HepG2 (cell line): ENCODE measurements around the gene RBM8A. TPM values are rescaled to one million over a fixed set of nuclear protein-coding genes. Genes with fewer than 3 reads are reported as not detected.

Experiments used
- ARNT ChIP-seq: fragments of 450-650 bp; IDR thresholded peaks from 2 replicates; pipeline ENCODE4 v1.6.1; 2017
- ATF5 ChIP-seq: sonication (generic); formaldehyde crosslinking; IDR thresholded peaks from 2 replicates; pipeline ENCODE4 v1.4.0; 2020; ENCODE audit warnings: mild to moderate bottlenecking, low read depth, missing genetic modification reagents
- BORCS8-MEF2B ChIP-seq: sonication (generic); formaldehyde crosslinking; IDR thresholded peaks from 2 replicates; pipeline ENCODE4 v1.8.0; 2022; ENCODE audit warnings: mild to moderate bottlenecking, missing genetic modification reagents
- DNMT3B ChIP-seq: conservative IDR thresholded peaks from 2 replicates; pipeline ENCODE4 v1.6.1; 2016; ENCODE audit warnings: missing biosample characterization, control low read depth
- FOSL1 ChIP-seq: sonication (generic); formaldehyde crosslinking; IDR thresholded peaks from 2 replicates; pipeline ENCODE4 v1.9.0; 2021; ENCODE audit warnings: missing genetic modification reagents, borderline replicate concordance
- HIVEP1 ChIP-seq: sonication (generic); formaldehyde crosslinking; IDR thresholded peaks from 2 replicates; pipeline ENCODE4 v1.4.0; 2020; ENCODE audit warnings: mild to moderate bottlenecking, missing genetic modification reagents
- KAT2B ChIP-seq: fragments of 150-350 bp; IDR thresholded peaks from 2 replicates; pipeline ENCODE4 v1.6.1; 2014; ENCODE audit warnings: low read depth, low read length, borderline replicate concordance
- MAFF ChIP-seq: IDR thresholded peaks from 2 replicates; pipeline ENCODE4 v1.6.1; 2011; ENCODE audit warnings: low read depth, low read length, improper control_type of control experiment
- NFE2L1 ChIP-seq: sonication (generic); formaldehyde crosslinking; IDR thresholded peaks from 2 replicates; pipeline ENCODE4 v1.4.0; 2020; ENCODE audit warnings: missing genetic modification reagents, mild to moderate bottlenecking, borderline replicate concordance
- NPAS2 ChIP-seq: sonication (generic); formaldehyde crosslinking; IDR thresholded peaks from 2 replicates; pipeline ENCODE4 v1.8.0; 2022; ENCODE audit warnings: mild to moderate bottlenecking, missing genetic modification reagents, borderline replicate concordance
- RAD21 ChIP-seq: fragments of 450-650 bp; formaldehyde crosslinking; IDR thresholded peaks from 2 replicates; pipeline ENCODE4 v1.5.0; 2020; ENCODE audit warnings: mild to moderate bottlenecking
- SRSF1 ChIP-seq: fragments of 200-400 bp; formaldehyde crosslinking; optimal IDR thresholded peaks from 2 replicates; pipeline ENCODE3; 2017; ENCODE audit warnings: mild to moderate bottlenecking, low read depth, low read length, moderate library complexity
- ZFP41 ChIP-seq: sonication (generic); formaldehyde crosslinking; IDR thresholded peaks from 2 replicates; pipeline ENCODE4 v1.4.0; 2020; ENCODE audit warnings: mild to moderate bottlenecking, missing genetic modification reagents, borderline replicate concordance
- ZNF138 ChIP-seq: sonication (generic); formaldehyde crosslinking; IDR thresholded peaks from 2 replicates; pipeline ENCODE4 v1.5.0; 2020; ENCODE audit warnings: mild to moderate bottlenecking, low read depth, missing genetic modification reagents
- ZNF564 ChIP-seq: sonication (generic); formaldehyde crosslinking; IDR thresholded peaks from 2 replicates; pipeline ENCODE4 v1.8.1; 2023; ENCODE audit warnings: mild to moderate bottlenecking, missing genetic modification reagents
- ZNF724P ChIP-seq: sonication (generic); formaldehyde crosslinking; IDR thresholded peaks from 2 replicates; pipeline ENCODE4 v1.8.0; 2022; ENCODE audit warnings: missing genetic modification reagents, borderline replicate concordance
- ZSCAN12 ChIP-seq: sonication (generic); formaldehyde crosslinking; IDR thresholded peaks from 2 replicates; pipeline ENCODE4 v1.9.0; 2021; ENCODE audit warnings: mild to moderate bottlenecking, missing genetic modification reagents
- polyA plus RNA-seq, 8 experiments: library from polyadenylated mRNA; depleted of rRNA in 3 of 8; stranded (reverse) in 7 of 8; unstranded in 1 of 8; fragments of >200 nt; fragmentation: Illumina TruSeq in 4 of 8; extraction: Trizol in 4 of 8; gene quantifications; 2 replicates each; pipeline versions ENCODE4 v1.2.1 to v1.2.3, GENCODE V29; 2011 to 2016; ENCODE audit warnings: low read depth in 4 of 8, missing spikeins in 1 of 8, mixed read lengths in 1 of 8; ENCODE audit not compliant: insufficient read depth in 1 of 8
- total RNA-seq, 5 experiments: library from RNA; depleted of rRNA; stranded (reverse); fragments of >200 nt; fragmentation: Illumina TruSeq; extraction: Trizol; gene quantifications; 2 replicates each; pipeline ENCODE4 v1.2.3, GENCODE V29; 2016; ENCODE audit warnings: low read depth in 1 of 5
- TF ChIP-seq, protein P1 (sequence below), 2 experiments: IDR thresholded peaks; 2 replicates each; pipeline ENCODE4 v1.6.1; 2011 to 2012; ENCODE audit warnings: low read length in 2 of 2, borderline replicate concordance in 1 of 2, low read depth in 1 of 2, mild to moderate bottlenecking in 1 of 2, moderate library complexity in 1 of 2
- TF ChIP-seq, protein P2 (sequence below): IDR thresholded peaks from 2 replicates; pipeline ENCODE4 v1.6.1; 2018; ENCODE audit warnings: missing genetic modification reagents
- TF ChIP-seq, protein P3 (sequence below): sonication (generic); formaldehyde crosslinking; IDR thresholded peaks from 2 replicates; pipeline ENCODE4 v1.5.1; 2020; ENCODE audit warnings: missing genetic modification reagents, mild to moderate bottlenecking, borderline replicate concordance
- TF ChIP-seq, protein P4 (sequence below): sonication (generic); formaldehyde crosslinking; IDR thresholded peaks from 2 replicates; pipeline ENCODE4 v1.5.1; 2020; ENCODE audit warnings: mild to moderate bottlenecking, missing genetic modification reagents, borderline replicate concordance

The RBM8A gene
- total and polyA plus RNA-seq, 2 of the 13 experiments (the other 11 are each of a cell fraction or from before 2014, with no cell fraction given): 106 to 162 TPM

DNA sequence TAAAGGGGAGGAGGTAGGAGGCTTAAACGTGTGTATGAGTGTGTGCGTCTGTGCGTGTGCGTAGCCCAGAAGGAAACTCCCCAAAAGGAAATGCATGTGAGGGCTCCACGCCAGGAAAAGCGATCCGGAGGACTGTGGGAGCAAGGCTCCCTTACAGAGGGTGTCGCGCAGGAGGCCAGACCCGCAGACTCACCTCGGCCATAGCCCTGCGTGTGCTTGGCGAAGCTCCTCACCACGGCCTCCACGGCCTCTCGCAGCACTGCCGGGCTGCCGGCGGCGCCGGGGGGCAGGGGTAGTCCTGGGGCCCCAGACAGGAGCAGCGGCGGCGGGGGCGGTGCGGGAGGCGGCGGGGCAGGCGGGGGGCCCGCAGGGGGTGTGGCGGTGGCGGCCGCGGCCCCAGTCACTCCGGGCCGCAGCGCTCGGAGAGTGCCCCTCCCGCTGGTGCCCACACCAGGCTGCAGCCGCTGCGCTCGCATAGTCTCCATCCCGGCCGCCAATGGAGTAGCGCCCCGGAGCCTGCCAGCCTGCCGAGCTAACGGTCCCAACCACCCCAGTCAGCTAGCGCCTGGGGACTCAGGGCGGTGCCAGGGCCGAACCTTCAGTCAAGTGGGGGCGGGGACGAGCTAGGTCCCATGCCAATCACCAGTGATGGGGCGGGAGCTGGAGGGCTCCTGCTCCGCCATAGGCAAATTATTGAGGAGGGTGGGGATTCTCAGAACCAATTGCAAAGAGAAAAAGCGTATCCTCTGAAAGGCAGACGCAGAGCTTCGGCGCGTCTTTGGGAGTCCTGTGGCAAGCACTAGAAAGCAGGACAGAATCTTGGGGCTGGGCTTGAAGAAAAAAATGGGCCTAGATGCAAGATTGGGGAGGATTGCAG is 30.4 kb upstream of the RBM8A start, which contains the start of gene LIX1L (continued):
- TF ChIP-seq, protein P1, sequence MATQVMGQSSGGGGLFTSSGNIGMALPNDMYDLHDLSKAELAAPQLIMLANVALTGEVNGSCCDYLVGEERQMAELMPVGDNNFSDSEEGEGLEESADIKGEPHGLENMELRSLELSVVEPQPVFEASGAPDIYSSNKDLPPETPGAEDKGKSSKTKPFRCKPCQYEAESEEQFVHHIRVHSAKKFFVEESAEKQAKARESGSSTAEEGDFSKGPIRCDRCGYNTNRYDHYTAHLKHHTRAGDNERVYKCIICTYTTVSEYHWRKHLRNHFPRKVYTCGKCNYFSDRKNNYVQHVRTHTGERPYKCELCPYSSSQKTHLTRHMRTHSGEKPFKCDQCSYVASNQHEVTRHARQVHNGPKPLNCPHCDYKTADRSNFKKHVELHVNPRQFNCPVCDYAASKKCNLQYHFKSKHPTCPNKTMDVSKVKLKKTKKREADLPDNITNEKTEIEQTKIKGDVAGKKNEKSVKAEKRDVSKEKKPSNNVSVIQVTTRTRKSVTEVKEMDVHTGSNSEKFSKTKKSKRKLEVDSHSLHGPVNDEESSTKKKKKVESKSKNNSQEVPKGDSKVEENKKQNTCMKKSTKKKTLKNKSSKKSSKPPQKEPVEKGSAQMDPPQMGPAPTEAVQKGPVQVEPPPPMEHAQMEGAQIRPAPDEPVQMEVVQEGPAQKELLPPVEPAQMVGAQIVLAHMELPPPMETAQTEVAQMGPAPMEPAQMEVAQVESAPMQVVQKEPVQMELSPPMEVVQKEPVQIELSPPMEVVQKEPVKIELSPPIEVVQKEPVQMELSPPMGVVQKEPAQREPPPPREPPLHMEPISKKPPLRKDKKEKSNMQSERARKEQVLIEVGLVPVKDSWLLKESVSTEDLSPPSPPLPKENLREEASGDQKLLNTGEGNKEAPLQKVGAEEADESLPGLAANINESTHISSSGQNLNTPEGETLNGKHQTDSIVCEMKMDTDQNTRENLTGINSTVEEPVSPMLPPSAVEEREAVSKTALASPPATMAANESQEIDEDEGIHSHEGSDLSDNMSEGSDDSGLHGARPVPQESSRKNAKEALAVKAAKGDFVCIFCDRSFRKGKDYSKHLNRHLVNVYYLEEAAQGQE (IDR thresholded peaks at IDR 0.05; ENCODE audit: borderline replicate concordance in 1 of 2, low read depth in 1 of 2, low read length in 2 of 2): no peak
- no peak for TF ChIP-seq FOSL1 (CRISPR knock-in tag)
- peak; percentile 39; the same call in 1 of the 2 replicates for TF ChIP-seq BORCS8-MEF2B
- TF ChIP-seq ZNF138 (CRISPR knock-in tag): no peak
- TF ChIP-seq, protein P2, sequence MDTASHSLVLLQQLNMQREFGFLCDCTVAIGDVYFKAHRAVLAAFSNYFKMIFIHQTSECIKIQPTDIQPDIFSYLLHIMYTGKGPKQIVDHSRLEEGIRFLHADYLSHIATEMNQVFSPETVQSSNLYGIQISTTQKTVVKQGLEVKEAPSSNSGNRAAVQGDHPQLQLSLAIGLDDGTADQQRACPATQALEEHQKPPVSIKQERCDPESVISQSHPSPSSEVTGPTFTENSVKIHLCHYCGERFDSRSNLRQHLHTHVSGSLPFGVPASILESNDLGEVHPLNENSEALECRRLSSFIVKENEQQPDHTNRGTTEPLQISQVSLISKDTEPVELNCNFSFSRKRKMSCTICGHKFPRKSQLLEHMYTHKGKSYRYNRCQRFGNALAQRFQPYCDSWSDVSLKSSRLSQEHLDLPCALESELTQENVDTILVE: no peak
- TF ChIP-seq KAT2B: no peak
- TF ChIP-seq HIVEP1 (CRISPR knock-in tag): 0 out of 2 replicates have a peak, but pooled peaks have one; percentile 39
- TF ChIP-seq MAFF: no peak
- TF ChIP-seq ZNF564: no peak
- no peak for TF ChIP-seq ATF5 (CRISPR knock-in tag)
- peak; percentile 46 for TF ChIP-seq SRSF1
- no peak for TF ChIP-seq NPAS2 (CRISPR knock-in tag)
- no peak for TF ChIP-seq ARNT
- TF ChIP-seq DNMT3B (CRISPR knock-in tag): no peak
- TF ChIP-seq, protein P3, sequence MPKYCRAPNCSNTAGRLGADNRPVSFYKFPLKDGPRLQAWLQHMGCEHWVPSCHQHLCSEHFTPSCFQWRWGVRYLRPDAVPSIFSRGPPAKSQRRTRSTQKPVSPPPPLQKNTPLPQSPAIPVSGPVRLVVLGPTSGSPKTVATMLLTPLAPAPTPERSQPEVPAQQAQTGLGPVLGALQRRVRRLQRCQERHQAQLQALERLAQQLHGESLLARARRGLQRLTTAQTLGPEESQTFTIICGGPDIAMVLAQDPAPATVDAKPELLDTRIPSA: 0 out of 2 replicates have a peak, but pooled peaks have one; percentile 24
- TF ChIP-seq RAD21 (CRISPR knock-in tag): no peak
- TF ChIP-seq ZNF724P (CRISPR knock-in tag): 0 out of 2 replicates have a peak, but pooled peaks have one; percentile 42
- TF ChIP-seq ZFP41 (CRISPR knock-in tag): no peak
- TF ChIP-seq, protein P4, sequence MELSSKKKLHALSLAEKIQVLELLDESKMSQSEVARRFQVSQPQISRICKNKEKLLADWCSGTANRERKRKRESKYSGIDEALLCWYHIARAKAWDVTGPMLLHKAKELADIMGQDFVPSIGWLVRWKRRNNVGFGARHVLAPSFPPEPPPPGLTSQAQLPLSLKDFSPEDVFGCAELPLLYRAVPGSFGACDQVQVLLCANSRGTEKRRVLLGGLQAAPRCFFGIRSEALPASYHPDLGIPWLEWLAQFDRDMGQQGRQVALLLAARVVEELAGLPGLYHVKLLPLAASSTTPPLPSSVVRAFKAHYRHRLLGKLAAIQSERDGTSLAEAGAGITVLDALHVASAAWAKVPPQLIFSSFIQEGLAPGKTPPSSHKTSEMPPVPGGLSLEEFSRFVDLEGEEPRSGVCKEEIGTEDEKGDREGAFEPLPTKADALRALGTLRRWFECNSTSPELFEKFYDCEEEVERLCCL (CRISPR knock-in tag): no peak
- no peak for TF ChIP-seq ZSCAN12
- TF ChIP-seq NFE2L1 (CRISPR knock-in tag): no peak
